CD4-positive, alpha-beta T cell treated with Interleukin-4 for 4 hours (primary cell): ENCODE measurements around the gene PPFIA2.

ENCODE experiments used
- DNase-seq: peaks from one replicate; pipeline ENCODE4 v3.0.0-alpha.2; 2020

The PPFIA2 gene

DNA sequence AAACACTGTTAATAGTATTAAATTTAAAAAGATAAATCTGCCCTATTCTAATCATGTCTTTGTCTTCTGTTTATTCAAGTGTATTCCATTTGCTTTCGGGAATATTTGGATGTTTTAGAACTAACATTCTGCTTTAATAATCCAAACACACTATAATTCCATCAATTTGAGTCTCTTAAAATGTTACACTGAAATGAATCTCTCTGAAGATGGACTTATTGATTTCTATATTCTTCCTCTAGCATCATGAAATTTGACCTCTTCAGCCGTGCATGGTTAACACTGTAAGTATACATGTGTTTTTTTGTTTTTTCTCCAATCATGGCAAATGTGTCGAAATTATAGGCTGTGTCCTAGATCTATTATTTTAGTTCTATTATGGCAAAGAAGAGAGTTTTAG lies 342.1 kb downstream of the PPFIA2 start:
- no peak for DNase-seq

DNA sequence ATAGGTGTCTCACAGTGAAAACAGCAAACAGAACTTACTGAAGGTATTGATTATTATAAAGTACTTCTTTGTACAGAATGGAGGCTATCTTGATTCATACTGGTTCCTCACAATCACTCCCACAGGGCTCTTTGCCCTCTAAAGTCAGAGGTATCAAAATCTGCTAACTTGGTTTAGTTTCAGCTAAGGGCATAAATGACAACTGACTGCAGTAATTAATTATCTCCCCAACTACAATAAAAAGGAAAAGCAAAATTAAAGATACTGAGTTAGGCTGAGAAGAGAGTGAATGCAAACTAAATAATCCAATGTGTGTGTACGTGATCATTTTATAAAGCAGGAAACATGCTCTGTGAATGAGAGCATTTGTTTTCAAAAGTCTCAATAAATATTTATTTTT lies 342.6 kb downstream of the PPFIA2 start:
- no peak for DNase-seq

DNA sequence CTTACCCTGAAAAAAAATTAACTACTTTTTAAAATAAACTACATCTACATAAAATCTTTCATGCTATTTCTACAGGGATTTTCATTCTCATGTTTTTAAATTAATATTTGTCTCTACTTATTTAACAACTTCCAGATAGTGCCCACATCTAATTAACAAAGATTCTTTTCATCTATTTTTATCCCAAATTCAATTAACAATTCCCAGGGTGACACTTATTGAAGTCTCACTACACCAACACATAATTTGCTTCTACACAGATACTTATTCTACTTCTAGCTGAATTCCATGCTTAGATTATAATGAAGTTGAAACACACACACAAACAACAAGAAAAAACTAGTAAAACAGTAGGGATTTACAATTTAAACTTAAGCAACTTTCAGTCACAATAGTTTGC lies 344.7 kb downstream of the PPFIA2 start:
- no peak for DNase-seq

DNA sequence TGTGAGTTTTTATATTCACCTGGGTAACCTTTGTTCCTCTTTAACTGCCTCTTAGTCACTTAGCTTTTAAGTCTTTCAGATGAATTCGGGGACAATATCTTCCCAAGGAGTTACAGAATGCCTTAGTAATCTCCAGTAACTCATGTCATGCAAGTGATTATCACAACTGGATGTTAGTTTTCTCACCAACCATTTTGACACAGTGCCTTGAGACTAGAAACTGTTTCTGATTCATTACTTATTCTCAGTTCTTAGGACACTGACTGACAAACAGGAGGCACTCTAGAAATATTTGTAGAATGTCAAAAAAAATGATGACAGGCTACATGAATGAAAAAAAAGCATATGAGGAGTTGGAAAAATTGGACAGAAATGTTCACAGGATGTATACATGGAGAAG lies 346.2 kb downstream of the PPFIA2 start:
- DNase-seq, result no peak

- no peak for DNase-seq
These were observed 355.8 kb downstream of the PPFIA2 start for GRCh38 chr12:81403348-81403747.

GRCh38 chr12:81401241-81401640 lies 357.9 kb downstream of the PPFIA2 start:
- DNase-seq, result no peak

GRCh38 chr12:81400024-81400423 lies 359.1 kb downstream of the PPFIA2 start:
- DNase-seq, result no peak

- no peak for DNase-seq
These were observed 363.7 kb downstream of the PPFIA2 start for GRCh38 chr12:81395431-81395830.

GRCh38 chr12:81389550-81390099 lies 369.5 kb downstream of the PPFIA2 start:
- DNase-seq, result no peak

- DNase-seq, result no peak
These were observed 373.0 kb downstream of the PPFIA2 start for GRCh38 chr12:81386101-81386500.

DNA sequence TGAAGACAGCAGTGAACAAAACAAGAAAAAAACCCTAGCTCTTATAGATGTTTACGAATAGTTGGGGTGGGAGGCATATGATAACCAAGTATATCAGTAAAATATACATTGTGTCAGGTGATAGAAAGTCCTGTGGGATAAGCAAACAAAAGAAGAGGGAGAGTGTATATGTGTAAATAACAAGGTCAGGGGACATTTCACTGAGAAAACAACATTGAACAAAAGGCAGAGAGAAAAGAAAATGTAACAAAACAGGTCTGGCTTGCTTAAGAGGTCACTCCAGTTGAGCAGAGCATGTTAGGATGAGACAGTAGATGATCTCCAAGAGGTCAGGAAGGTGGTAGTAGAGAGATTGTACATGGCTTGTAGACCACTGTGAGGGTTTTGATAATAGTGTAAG lies 377.2 kb downstream of the PPFIA2 start:
- DNase-seq, result no peak

DNA sequence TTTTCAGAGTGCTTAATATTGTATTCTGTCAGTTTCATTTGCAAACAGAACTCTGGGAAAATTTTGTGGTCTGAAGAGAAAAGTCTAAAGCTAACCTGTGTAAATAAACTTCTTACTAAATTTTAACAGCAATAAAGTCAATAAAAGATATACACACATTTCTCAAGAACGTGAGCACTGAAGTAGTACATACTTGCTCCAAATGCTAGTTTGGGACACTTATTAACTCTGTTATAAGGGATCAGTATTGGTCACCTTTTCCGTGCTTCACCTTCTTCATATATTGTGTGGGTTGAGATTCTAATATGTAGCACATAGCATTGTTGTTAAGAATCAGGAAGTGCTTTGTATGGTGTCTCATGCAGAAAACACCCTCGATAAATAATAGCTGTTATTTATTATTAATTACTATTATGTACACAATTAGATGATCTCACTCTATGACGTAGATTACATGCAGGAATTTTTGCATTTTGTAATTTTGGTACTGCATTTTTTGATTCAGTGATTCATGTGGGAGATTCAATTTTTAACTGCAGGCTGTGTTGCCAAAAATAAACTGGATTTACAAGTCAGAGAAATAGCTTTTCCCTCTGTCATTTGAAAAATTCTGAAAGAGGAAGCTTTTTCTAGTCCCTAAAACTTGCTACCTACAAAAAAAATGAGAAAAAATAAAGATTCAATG lies 380.4 kb downstream of the PPFIA2 start:
- DNase-seq, result no peak

DNA sequence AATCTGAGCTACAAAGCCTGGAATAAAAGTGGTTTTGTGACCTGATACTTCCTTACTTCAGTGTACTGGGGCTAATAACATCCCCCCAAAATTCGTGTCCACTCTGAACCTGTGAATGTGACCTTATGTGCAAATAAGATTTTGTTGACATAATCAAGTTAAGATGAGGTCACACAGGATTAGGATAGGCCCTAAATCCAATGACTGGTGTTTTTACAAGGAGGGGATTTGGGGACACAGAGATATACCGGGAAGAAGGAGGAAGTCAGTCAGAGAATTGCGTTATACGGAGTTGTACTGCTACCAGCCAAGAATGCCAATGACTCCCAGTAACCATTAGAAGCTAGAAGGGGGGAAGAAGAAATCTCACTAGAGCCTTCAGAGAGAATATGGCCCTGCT lies 381.4 kb downstream of the PPFIA2 start:
- no peak for DNase-seq

DNA sequence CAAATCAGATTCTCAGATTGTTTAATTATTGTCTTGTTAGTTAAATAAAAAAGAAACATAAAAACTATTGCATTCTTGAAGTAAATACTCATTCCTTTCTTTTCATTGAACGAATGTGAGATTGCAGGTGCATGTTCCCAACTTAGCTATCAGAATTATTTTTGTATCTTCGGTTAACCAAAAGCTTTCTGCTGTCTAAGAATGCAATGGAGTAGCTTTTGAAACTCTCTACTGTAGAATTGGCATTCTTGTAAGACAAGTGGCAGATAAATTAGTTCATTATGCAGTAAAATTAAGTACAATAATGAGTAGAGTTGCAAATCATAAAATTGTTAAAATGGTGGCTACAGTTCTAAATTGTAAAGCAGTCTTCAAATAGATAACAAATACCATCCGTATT lies 383.2 kb downstream of the PPFIA2 start:
- no peak for DNase-seq

- DNase-seq, result no peak
These were observed 388.7 kb downstream of the PPFIA2 start for GRCh38 chr12:81370456-81370855.

DNA sequence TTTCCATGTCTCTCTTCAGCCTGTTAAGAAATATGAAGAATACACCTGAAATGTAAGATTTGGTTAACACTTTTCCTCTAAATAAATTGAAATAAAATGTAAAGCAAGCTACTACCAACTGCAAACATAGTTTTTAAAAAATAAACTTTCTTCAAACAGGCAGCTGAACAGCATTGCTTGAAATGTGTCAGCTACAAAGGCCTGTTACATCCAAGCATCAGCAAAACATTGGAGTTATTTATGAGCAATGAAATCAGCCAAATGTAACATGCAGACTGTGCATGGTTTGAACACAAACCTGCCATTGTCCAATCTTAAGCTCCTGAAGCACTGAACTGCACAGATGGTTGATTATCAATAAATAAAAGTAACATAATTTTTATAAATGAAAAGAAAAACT lies 390.0 kb downstream of the PPFIA2 start:
- no peak for DNase-seq

- DNase-seq, result no peak
These were observed 393.9 kb downstream of the PPFIA2 start for GRCh38 chr12:81365284-81365683.

- no peak for DNase-seq
These were observed 398.2 kb downstream of the PPFIA2 start for GRCh38 chr12:81360916-81361315.

DNA sequence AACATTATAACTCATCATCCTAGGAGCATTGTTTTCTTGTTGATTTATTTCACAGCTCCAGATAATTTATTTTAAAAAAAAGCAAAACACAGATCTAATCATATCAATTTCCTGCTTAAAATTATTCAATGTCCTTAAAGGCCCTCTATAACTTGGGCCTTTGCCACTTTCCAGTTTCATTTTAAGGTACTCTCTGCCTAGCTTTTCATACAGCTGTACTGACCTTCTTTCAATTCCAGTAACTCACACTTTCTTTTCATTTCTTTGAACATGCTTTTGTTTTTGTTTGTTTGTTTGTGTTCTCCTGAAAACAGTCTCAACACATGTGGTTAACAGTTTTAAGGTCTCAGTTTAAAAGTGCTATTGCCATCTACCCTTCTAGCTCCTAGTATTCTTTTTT lies 399.4 kb downstream of the PPFIA2 start:
- DNase-seq, result no peak

DNA sequence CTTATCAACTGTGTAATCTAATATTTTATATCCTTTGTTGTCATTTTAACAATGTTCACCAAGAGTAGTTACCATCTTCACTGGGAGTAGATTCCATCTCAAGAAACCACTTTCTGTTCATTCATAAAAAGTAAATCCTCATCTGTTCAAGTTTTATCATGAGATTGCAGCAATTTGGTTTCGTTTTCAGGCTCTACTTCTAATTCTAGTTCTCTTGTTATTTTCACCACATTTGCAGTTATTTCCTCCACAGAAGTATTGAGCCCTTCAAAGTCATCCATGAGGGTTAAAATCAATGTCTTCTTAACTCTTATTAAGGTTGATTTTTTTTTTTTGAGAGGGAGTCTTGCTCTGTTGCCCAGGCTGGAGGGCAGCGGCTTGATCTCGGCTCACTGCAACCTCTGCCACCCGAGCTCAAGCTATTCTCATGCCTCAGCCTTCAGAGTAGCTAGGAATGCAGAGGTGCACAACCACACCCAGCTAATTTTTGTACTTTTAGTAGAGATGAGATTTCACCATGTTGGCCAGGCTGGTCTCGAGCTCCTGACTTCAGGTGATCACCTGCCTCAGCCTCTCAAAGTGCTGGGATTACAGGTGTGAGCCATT lies 404.7 kb downstream of the PPFIA2 start:
- no peak for DNase-seq

DNA sequence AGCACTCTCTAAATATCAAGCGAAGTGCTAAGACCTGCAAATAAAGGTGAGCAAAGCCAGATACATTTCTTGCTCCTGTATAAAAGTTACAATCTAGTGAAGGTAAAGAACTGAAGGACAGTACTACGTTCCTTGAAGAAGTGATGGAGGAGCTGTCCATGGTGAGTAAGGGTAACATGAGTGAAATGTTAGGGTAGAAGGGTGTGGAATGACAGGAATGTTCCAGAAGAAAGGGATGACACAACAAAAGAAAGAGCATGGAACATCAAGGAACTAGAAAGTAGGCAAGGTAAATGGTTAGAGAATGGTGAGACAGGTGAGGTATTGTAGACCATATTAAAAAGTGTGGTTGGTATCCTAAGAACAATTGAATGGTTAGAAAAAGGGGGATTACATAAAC lies 408.8 kb downstream of the PPFIA2 start:
- DNase-seq, result no peak

GRCh38 chr12:81347404-81347803 lies 411.7 kb downstream of the PPFIA2 start:
- no peak for DNase-seq

DNA sequence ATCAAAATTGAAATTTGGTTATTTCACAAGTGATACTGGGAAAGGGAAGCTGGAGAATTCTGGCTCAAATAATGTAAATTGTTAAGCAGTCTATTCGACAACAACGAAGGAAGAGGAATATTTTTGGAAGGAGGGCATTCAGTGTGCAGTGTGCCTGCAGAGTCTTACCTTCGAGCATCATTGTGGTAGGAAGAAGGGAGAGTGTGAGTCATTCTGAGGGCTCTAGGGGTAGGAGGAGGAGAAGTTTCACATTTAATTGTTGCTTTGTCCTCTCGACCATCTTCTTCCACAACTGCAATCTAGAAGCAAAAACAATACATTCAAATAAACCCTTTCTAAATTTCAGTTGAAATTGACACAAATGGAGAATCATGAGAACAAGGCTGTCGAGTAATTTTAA lies 418.2 kb downstream of the PPFIA2 start:
- no peak for DNase-seq

- DNase-seq, result no peak
These were observed 420.1 kb downstream of the PPFIA2 start for GRCh38 chr12:81339071-81339470.

GRCh38 chr12:81337886-81338285 lies 421.3 kb downstream of the PPFIA2 start:
- no peak for DNase-seq
